ENCODE results near the gene SASH1. TPM values are rescaled to one million over a fixed set of nuclear protein-coding genes. Genes with fewer than 3 reads are reported as not detected.

SASH1 gene
- total and polyA plus RNA-seq, 2 donors (not counting 3 experiments of a cell fraction or from before 2014, with no cell fraction given): 18.5 to 103 TPM

GRCh38 chr6:148294059-148294458 is 48.6 kb upstream of the SASH1 start:
- ChIA-PET CTCF (no interaction called here), POLR2A (no interaction called here)
- Histone ChIP-seq H3K27ac (ENCODE audit: insufficient read depth, low read depth, low read length) (no peak overlapping the region), H3K4me3 (replicated peaks in 1 of 3; ENCODE audit: insufficient read depth in 1 of 3, low read depth in 1 of 3, low read length in 3 of 3) (no peak overlapping the region), H4K20me1 (replicated peaks; ENCODE audit: control insufficient read depth, extremely low read depth, insufficient read depth, low read length) (no peaks in the 10 kb centered on the region), H3K79me2 (ENCODE audit: control insufficient read depth, insufficient read depth, low read length) (no peaks in the 10 kb centered on the region), H3K9me3 (replicated peaks; ENCODE audit: control insufficient read depth, insufficient read depth, low read length) (no peaks in the 10 kb centered on the region), H3K4me1 (ENCODE audit: control insufficient read depth, extremely low read depth, insufficient read depth, low read length) (peaks cover 12% of the 10 kb centered on the region), H3K36me3 (ENCODE audit: control insufficient read depth in 2 of 2, extremely low read depth in 1 of 2, insufficient read depth in 2 of 2, low read length in 2 of 2) (no peaks in the 10 kb centered on the region), H3K9ac (replicated peaks; ENCODE audit: extremely low read depth, insufficient read depth, low read length) (no peak overlapping the region), H3K27me3 (ENCODE audit: control insufficient read depth in 2 of 2, insufficient read depth in 2 of 2, low read length in 2 of 2) (no peaks in the 10 kb centered on the region), H3K9me1 (replicated peaks; ENCODE audit: control insufficient read depth, extremely low read depth, insufficient read depth, low read length) (no peaks in the 10 kb centered on the region), H2AFZ (ENCODE audit: low read depth, low read length) (no peak overlapping the region), H3K4me2 (ENCODE audit: insufficient read depth, low read length) (no peak overlapping the region)
- BruUV-seq (replicated peaks): no TSS peak
- dilution Hi-C loops (cut with MboI; ENCODE audit: extremely low pct_ligation_motif_present, low sequenced_read_pairs) (no loop called here), intact Hi-C loops (cut with micrococcal nuclease) (no loop called here)
- FAIRE-seq: no peak
- no peak for DNase-seq (ENCODE audit: low read depth, low spot score)
- no peak for TF ChIP-seq POLR2AphosphoS5 (IDR thresholded peaks at IDR 0.05; ENCODE audit: insufficient read depth, low read depth, low read length)
- TF ChIP-seq EZH2 (IDR thresholded peaks at IDR 0.05; ENCODE audit: borderline replicate concordance, low read depth, low read length, severe bottlenecking): no peak
- no peak for TF ChIP-seq POLR2A (IDR thresholded peaks at IDR 0.05; ENCODE audit: low read depth, low read length)

- ChIA-PET POLR2A (no interaction called here), CTCF (interaction anchor here (0.8 kb wide), 1 partner anchor 9 kb away, joined by 3 read pairs; no protein-coding TSS in a partner anchor)
- dilution Hi-C loops (cut with MboI; ENCODE audit: extremely low pct_ligation_motif_present, low sequenced_read_pairs): no loop called here
- TF ChIP-seq MAX (IDR thresholded peaks at IDR 0.05; ENCODE audit: insufficient read depth, insufficient read length): no peak
- TF ChIP-seq JUN (IDR thresholded peaks at IDR 0.05; ENCODE audit: borderline replicate concordance, insufficient read depth, insufficient read length, low read depth): no peak
- no peak for TF ChIP-seq POLR2A (IDR thresholded peaks at IDR 0.05; ENCODE audit: low read depth, low read length)
- TF ChIP-seq MYC (IDR thresholded peaks at IDR 0.05; ENCODE audit: low read depth, low read length): no peak
- no peak for TF ChIP-seq EZH2 (IDR thresholded peaks at IDR 0.05; ENCODE audit: borderline replicate concordance, low read depth, low read length, severe bottlenecking)
- TF ChIP-seq FOS (IDR thresholded peaks at IDR 0.05; ENCODE audit: borderline replicate concordance, insufficient read depth, low read length): no peak
- TF ChIP-seq GATA2 (IDR thresholded peaks at IDR 0.05; ENCODE audit: insufficient read depth, insufficient read length, low read depth, low read length): no peak
- TF ChIP-seq POLR2AphosphoS5 (IDR thresholded peaks at IDR 0.05; ENCODE audit: insufficient read depth, low read depth, low read length): no peak
- no peak for TF ChIP-seq CTCF (IDR thresholded peaks at IDR 0.05; ENCODE audit: extremely low read depth in 1 of 2, insufficient read depth in 1 of 2, low read depth in 1 of 2, low read length in 2 of 2)
- FAIRE-seq: no peak
- Histone ChIP-seq H3K4me2 (ENCODE audit: insufficient read depth, low read length) (no peak overlapping the region), H4K20me1 (replicated peaks; ENCODE audit: control insufficient read depth, extremely low read depth, insufficient read depth, low read length) (no peaks in the 10 kb centered on the region), H3K9ac (replicated peaks; ENCODE audit: extremely low read depth, insufficient read depth, low read length) (no peak overlapping the region), H3K36me3 (ENCODE audit: control insufficient read depth in 2 of 2, extremely low read depth in 1 of 2, insufficient read depth in 2 of 2, low read length in 2 of 2) (no peaks in the 10 kb centered on the region), H3K4me1 (ENCODE audit: control insufficient read depth, extremely low read depth, insufficient read depth, low read length) (peaks cover 7% of the 10 kb centered on the region), H3K79me2 (ENCODE audit: control insufficient read depth, insufficient read depth, low read length) (no peaks in the 10 kb centered on the region), H3K9me1 (replicated peaks; ENCODE audit: control insufficient read depth, extremely low read depth, insufficient read depth, low read length) (no peaks in the 10 kb centered on the region), H2AFZ (ENCODE audit: low read depth, low read length) (no peak overlapping the region), H3K27me3 (ENCODE audit: control insufficient read depth in 2 of 2, insufficient read depth in 2 of 2, low read length in 2 of 2) (no peaks in the 10 kb centered on the region), H3K4me3 (replicated peaks in 1 of 3; ENCODE audit: insufficient read depth in 1 of 3, low read depth in 1 of 3, low read length in 3 of 3) (no peak overlapping the region), H3K9me3 (replicated peaks; ENCODE audit: control insufficient read depth, insufficient read depth, low read length) (no peaks in the 10 kb centered on the region), H3K27ac (ENCODE audit: insufficient read depth, low read depth, low read length) (no peak overlapping the region)
- no peak for DNase-seq (ENCODE audit: low read depth, low spot score)
- no TSS peak for BruUV-seq (replicated peaks)
- intact Hi-C loops (cut with micrococcal nuclease): no loop called here
These were observed 47.3 kb upstream of the SASH1 start for GRCh38 chr6:148295261-148295887.

All from endothelial cell of umbilical vein (primary cell).